Measurements from ENCODE around the gene ERBB4.
A peak's percentile ranks its signal among the peaks of the same experiment; 100 is the strongest.

The ERBB4 gene

DNA sequence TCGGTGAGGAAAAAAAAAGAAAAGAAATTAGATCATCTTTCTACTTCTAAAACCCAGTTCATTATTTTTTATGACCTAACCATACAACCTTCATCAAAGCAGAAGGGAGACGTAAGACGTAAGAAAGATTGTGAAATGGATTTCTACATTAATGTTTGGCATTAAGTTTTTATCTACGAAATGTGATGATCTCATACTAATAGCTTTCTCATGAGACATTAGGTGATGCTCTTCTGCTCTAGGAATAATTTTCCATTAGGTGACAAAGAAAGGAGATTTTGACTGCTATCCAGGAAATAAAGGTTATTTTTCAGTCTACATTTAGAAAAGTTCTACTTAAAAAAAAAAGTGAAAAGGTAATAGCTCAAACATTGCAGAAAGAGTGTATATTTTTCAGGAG, 748.6 kb downstream of the ERBB4 start:
- H3F3A ChIP-seq (ENCODE audit: low read depth) = peaks cover 3% of the 10 kb centered on the region; the same call in 1 of the 2 replicates
- peaks cover 12% of the 10 kb centered on the region for H3K4me1 ChIP-seq (ENCODE audit: insufficient read depth, low read length, poor library complexity, severe bottlenecking)
- no peaks in the 10 kb centered on the region for H3K9me2 ChIP-seq (replicated peaks; ENCODE audit: low read depth, low read length)
- H3K27me3 ChIP-seq (ENCODE audit: insufficient read depth, low read length, poor library complexity, severe bottlenecking) = no peaks in the 10 kb centered on the region
- H3K9me3 ChIP-seq (ENCODE audit: insufficient read depth, low read depth, low read length) = no peaks in the 10 kb centered on the region
- H3K79me2 ChIP-seq (ENCODE audit: insufficient read depth, low read length) = no peaks in the 10 kb centered on the region
- H3K36me3 ChIP-seq (ENCODE audit: insufficient read depth, low read length) = no peaks in the 10 kb centered on the region
- no peak overlapping the region for H3K4me2 ChIP-seq (ENCODE audit: low read depth, low read length, poor library complexity, severe bottlenecking)
- H3K9ac ChIP-seq (ENCODE audit: low read depth, low read length, poor library complexity, severe bottlenecking) = no peak overlapping the region
- H2AFZ ChIP-seq (ENCODE audit: low read length) = no peak overlapping the region
- no peak for TF ChIP-seq EZH2phosphoT487 (IDR thresholded peaks at IDR 0.05; ENCODE audit: borderline replicate concordance)
- no peak for TF ChIP-seq CTCF (conservative IDR thresholded peaks at IDR 0.05; ENCODE audit: low read length)
- H3K4me3 ChIP-seq (ENCODE audit: low read length, poor library complexity, severe bottlenecking) = no peak overlapping the region
- H4K20me1 ChIP-seq (ENCODE audit: insufficient read depth, low read length, poor library complexity, severe bottlenecking) = no peaks in the 10 kb centered on the region

- Histone ChIP-seq H3K9me2 (replicated peaks; ENCODE audit: low read depth, low read length) (no peaks in the 10 kb centered on the region), H3K36me3 (ENCODE audit: insufficient read depth, low read length) (no peaks in the 10 kb centered on the region), H3K4me1 (ENCODE audit: insufficient read depth, low read length, poor library complexity, severe bottlenecking) (peaks cover 9% of the 10 kb centered on the region), H2AFZ (ENCODE audit: low read length) (0 out of 2 replicates have a peak overlapping the region, but pooled peaks have one; percentile 13), H3K4me2 (ENCODE audit: low read depth, low read length, poor library complexity, severe bottlenecking) (no peak overlapping the region), H3K9me3 (ENCODE audit: insufficient read depth, low read depth, low read length) (no peaks in the 10 kb centered on the region), H3K9ac (ENCODE audit: low read depth, low read length, poor library complexity, severe bottlenecking) (no peak overlapping the region), H3F3A (ENCODE audit: low read depth) (no peaks in the 10 kb centered on the region), H3K79me2 (ENCODE audit: insufficient read depth, low read length) (no peaks in the 10 kb centered on the region), H3K4me3 (ENCODE audit: low read length, poor library complexity, severe bottlenecking) (no peak overlapping the region), H4K20me1 (ENCODE audit: insufficient read depth, low read length, poor library complexity, severe bottlenecking) (no peaks in the 10 kb centered on the region), H3K27me3 (ENCODE audit: insufficient read depth, low read length, poor library complexity, severe bottlenecking) (no peaks in the 10 kb centered on the region)
- TF ChIP-seq EZH2phosphoT487 (IDR thresholded peaks at IDR 0.05; ENCODE audit: borderline replicate concordance) = no peak
- no peak for TF ChIP-seq CTCF (conservative IDR thresholded peaks at IDR 0.05; ENCODE audit: low read length)
Measured at GRCh38 chr2:211766689-211767088, 771.9 kb downstream of the ERBB4 start.

DNA sequence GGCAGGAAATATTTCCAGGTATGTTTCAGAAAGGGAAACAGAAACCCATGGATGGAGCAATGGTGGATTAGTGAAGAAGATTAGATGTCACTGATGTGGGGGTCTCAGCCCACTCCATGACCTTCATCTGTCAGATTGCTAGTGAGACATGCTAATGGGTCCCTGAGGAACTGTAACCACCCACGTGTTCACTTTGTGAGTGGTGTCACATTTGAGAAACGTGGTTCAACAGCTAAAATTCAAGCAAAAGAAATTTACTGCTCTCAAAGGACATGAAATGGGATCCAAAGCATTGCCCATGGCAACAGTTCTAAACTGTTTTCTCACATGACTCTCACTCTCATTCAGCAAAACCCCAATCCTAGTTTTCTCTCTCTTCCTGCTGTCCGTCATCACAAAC, 776.1 kb downstream of the ERBB4 start:
- Histone ChIP-seq H3F3A (ENCODE audit: low read depth) (no peaks in the 10 kb centered on the region), H3K9ac (ENCODE audit: low read depth, low read length, poor library complexity, severe bottlenecking) (no peak overlapping the region), H3K9me2 (replicated peaks; ENCODE audit: low read depth, low read length) (no peaks in the 10 kb centered on the region), H3K79me2 (ENCODE audit: insufficient read depth, low read length) (no peaks in the 10 kb centered on the region), H4K20me1 (ENCODE audit: insufficient read depth, low read length, poor library complexity, severe bottlenecking) (no peaks in the 10 kb centered on the region), H3K4me1 (ENCODE audit: insufficient read depth, low read length, poor library complexity, severe bottlenecking) (peaks cover 10% of the 10 kb centered on the region), H3K9me3 (ENCODE audit: insufficient read depth, low read depth, low read length) (no peaks in the 10 kb centered on the region), H3K36me3 (ENCODE audit: insufficient read depth, low read length) (no peaks in the 10 kb centered on the region), H3K4me3 (ENCODE audit: low read length, poor library complexity, severe bottlenecking) (no peak overlapping the region), H3K4me2 (ENCODE audit: low read depth, low read length, poor library complexity, severe bottlenecking) (no peak overlapping the region), H2AFZ (ENCODE audit: low read length) (no peak overlapping the region), H3K27me3 (ENCODE audit: insufficient read depth, low read length, poor library complexity, severe bottlenecking) (no peaks in the 10 kb centered on the region)
- no peak for TF ChIP-seq EZH2phosphoT487 (IDR thresholded peaks at IDR 0.05; ENCODE audit: borderline replicate concordance)
- no peak for TF ChIP-seq CTCF (conservative IDR thresholded peaks at IDR 0.05; ENCODE audit: low read length)
